NOMO-1 (cell line): ENCODE data around the gene NRP1.
"Not testable (repeated sequence)": the region's sequence is repeated elsewhere in the genome, so short reads cannot be mapped to it uniquely, and the experiment has no call there.

Experiments
- DNase-seq, 2 experiments: peaks; one replicate each; lab custom pipeline; 2025; ENCODE audit not compliant: unreplicated experiment in 2 of 2; lab: John Stamatoyannopoulos, UW

Gene NRP1

DNA sequence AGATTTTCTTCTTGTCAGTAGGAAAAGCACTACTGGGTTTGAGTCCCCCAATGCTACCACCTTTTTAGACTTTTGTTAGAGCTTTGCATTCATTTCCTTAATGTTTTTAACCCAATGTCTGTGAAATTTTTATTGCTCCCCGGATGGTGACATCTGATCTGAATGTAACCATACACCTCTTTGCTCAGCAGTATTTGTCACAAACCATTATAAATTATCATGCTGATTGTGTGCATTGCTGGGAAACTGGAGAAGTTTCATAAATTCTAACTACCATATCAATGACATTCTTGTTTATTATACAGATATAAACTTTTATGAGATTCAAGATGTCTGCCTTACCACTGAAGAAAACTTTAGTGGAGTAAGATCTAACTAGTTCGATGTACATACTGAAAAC, 8.5 kb downstream of the NRP1 start:
- no peak for DNase-seq

- no peak for DNase-seq
These were observed 10.7 kb downstream of the NRP1 start for GRCh38 chr10:33323721-33324120.

GRCh38 chr10:33321516-33321915, 13.0 kb downstream of the NRP1 start:
- no peak for DNase-seq

DNA sequence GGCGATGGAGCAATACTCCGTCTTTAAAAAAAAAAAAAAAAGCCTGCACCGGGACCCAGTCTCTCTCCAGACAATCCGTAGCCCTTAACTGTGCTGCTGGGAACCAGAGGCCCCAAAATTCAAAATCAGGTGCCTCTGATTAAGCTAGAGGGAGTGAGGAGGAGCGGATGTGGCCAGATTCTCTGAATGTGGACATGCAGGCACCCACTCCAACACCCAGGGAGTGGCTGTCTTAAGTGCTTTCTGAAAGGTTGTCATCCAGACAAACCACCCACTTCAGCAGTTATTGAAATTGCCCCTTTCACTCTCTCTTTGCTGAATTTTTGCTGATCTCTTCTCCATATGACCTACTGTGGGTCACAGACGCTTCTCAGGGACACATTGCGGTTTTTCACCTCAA, 14.2 kb downstream of the NRP1 start:
- DNase-seq, result no peak

GRCh38 chr10:33315891-33316290, 18.6 kb downstream of the NRP1 start:
- no peak for DNase-seq

GRCh38 chr10:33314811-33315561, 19.5 kb downstream of the NRP1 start:
- DNase-seq, result no peak

DNA sequence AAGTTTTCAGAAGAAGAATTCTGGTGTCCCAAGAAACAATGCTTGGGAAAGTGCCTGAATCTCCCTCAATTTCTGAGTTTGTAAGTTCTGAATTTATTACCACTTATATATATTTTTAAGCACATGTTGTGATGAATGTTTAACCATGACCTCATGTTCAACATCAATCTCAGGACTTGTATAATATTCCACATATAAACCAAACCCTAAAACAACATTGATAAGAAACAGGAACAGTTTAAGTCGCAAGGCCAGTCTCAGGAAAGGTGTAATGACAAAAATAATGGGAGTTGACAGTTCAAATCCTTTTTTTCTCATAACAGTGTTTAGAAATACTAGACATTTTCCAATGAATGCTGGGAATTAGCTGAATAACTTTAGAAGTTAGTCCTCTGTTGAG, 22.8 kb downstream of the NRP1 start:
- no peak for DNase-seq

DNA sequence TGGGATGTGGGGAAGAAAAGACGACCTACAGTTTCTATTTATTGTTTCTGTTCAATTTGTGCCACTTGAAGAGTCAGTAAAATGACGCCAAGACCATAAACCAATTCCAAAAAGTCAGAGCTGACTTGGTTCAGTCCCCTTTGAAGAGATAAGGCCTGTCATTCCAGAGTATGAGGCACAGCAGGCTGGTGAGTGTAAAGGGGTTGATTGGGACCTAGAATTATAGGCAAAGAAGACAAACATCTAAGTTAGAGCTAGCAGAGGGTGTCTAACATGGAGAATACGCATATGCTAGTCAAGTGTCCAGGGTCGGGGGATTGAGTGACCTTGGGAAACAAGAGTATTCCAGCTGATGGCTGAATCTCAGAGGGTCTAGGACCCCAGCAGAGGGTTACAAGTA, 23.6 kb downstream of the NRP1 start:
- no peak for DNase-seq

GRCh38 chr10:33309406-33309805, 25.1 kb downstream of the NRP1 start:
- no peak for DNase-seq

GRCh38 chr10:33307835-33308234, 26.6 kb downstream of the NRP1 start:
- DNase-seq, result no peak

DNA sequence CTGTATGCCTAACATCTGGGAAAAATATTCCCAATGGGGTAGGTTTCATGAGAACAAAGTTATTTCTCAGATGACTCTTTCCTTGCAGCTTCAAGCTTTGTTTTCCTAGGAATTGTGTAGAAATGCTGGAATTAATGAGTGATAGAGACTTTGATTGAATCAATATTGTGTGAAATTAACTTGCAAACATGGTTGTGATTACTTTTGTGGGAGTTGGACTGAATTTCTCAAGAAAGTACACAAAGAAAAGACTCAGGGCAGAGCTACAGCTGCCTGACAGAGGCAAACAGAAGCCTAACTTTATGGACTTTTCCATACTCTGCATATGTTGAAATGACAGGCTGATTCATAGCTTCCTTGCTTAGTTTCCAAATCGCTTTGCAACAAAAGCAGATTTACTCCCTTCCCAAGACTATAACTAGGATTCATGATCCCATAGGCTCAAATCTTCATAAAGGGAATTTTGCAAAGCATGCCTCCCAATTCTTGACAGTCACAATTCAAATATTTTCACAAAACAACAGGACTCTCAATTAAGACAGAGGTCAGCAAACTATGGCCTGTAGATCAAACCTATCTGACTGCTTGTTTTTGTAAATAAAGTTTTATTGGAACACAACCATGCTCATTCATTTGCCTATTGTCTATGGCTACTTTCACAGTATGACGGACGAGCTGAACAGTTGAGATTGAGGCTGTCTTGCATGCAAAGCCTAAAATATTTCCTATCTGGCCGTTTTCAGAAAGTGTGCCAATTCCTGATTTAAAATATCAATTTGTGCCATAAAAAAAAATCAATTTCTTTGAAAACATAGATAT, 27.6 kb downstream of the NRP1 start:
- no peak for DNase-seq

DNA sequence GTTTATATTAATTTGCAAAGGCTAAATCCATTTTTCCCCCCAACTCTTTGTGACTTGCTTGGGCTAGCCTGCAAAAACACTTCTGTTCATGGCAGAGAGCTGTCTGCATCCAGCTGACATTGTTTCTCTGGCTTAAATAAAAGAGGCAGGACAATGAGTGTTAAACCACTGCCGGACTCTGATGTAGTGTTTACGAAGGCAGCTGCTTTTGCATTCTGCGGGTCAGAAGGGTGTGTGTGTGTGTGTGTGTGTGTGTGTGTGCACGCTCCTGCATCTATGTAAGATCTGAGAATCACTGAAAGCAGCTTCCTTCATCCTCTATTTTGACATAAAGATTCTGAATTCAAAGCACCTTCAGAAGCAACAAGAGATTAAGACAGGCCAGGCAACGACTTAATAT, 28.3 kb downstream of the NRP1 start:
- DNase-seq, result no peak

- DNase-seq, result no peak
These were observed 29.8 kb downstream of the NRP1 start for GRCh38 chr10:33304423-33305225.

- no peak for DNase-seq
These were observed 30.5 kb downstream of the NRP1 start for GRCh38 chr10:33303988-33304387.

- DNase-seq, result no peak
These were observed 32.1 kb downstream of the NRP1 start for GRCh38 chr10:33302208-33302829.

- DNase-seq, result no peak
These were observed 33.2 kb downstream of the NRP1 start for GRCh38 chr10:33301097-33301789.

GRCh38 chr10:33300544-33300943, 33.9 kb downstream of the NRP1 start:
- DNase-seq, result not testable (repeated sequence)

GRCh38 chr10:33298893-33299292, 35.6 kb downstream of the NRP1 start:
- DNase-seq, result no peak

DNA sequence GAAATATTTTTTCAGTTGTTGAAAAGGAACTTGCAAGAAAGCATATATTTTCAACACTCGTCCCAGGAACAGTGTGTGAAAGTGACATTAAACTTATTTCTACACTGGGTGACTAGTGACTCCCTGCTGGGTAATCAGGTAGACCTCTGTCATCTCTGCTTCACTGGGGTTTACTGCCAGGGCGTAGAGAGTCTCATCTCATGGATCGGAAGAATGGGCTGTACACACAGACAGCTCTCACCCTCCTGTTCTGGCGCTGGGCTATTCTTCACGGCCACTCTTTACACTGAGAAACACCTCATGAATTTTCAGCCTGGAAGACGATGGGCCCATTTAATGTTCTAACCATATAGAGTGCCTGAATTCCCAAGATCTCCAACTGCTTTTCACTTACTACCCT, 36.4 kb downstream of the NRP1 start:
- DNase-seq, result no peak

DNA sequence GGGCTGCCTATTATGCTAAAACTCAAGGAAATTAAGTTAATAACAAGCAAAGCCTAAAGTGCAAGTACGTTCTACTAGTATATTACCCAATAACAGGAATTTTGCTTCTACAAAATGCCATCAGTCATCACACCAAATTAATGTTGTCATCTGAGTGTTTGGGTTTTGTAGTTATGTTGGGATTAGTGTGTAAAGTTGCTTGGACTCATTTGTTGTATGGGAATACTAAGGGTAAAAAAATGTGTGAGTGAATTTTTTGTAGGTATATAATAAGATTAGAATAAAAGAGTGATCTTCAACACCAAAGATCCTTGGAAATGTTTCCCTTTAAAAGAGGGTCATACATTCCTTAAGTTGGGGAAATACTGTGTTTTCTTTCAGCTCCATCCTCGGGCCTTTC, 38.6 kb downstream of the NRP1 start:
- DNase-seq, result no peak
